ENCODE measurements around the gene HIRA. TPM values are rescaled to one million over a fixed set of nuclear protein-coding genes. Genes with fewer than 3 reads are reported as not detected.

The HIRA gene
- total and polyA plus RNA-seq, 2 experiments from 2014 or later: 9.4 to 58.3 TPM

DNA sequence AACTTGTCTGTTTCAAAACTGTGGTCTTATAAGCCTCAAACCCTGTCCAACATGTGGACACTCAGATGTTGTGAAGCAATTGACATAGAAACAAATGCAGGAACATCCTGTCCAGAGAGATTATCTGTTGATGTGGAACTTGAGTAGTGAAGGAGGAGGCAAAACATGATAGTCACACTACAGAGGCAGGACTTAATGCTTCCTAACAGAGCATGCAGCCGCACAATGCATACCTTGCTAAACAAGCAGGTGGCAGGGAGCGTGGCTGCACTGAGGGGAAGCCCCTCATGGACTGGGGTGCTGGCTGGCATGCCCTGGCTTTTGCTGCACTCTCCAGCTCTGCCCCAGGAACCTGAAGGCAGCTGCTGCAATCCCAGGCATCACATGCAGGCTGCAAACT lies 10.6 kb upstream of the HIRA start (continued):
- TF ChIP-seq EZH2phosphoT487 (IDR thresholded peaks at IDR 0.05; ENCODE audit: unreplicated experiment): no peak
- TF ChIP-seq, protein P1, sequence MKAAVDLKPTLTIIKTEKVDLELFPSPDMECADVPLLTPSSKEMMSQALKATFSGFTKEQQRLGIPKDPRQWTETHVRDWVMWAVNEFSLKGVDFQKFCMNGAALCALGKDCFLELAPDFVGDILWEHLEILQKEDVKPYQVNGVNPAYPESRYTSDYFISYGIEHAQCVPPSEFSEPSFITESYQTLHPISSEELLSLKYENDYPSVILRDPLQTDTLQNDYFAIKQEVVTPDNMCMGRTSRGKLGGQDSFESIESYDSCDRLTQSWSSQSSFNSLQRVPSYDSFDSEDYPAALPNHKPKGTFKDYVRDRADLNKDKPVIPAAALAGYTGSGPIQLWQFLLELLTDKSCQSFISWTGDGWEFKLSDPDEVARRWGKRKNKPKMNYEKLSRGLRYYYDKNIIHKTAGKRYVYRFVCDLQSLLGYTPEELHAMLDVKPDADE (IDR thresholded peaks at IDR 0.05): no peak

DNA sequence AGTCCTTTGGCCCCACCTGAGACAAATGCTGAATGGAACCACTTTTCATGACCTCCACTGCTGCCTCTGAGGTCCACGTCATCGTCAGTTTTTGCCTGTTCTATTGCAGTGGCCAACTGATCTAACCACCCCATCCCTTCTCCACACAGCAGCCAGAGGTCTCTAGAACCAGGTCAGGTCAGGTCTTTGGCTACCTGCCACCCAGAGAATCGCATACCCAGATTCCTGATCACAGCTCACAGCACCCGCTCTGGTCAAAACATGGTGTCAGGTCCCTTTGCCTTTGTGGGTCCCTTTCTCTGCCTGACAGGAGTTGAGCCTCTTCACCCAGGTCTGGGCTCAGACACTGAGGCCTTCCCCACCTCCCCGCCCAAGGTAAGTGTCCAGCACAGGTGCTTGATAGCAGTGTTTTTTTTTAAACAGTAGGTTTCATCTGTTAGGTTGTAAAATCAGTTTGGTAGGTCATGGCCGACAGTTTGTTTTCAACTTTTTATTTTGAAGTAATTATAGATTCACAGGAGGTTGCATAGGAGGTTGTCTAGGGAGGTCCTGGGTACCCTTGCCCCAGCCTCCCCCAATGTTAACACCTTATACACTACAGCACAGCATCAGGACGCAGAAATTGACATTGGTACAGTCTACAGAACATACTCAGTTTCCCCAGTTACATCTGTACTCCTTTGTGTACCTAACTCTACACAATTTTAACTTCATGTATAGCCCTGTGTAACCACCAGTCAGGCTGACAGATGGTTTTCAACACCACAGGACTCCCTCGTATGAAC lies 9.1 kb upstream of the HIRA start:
- Histone ChIP-seq H3K36me3 (ENCODE audit: insufficient read depth) (no peaks in the 10 kb centered on the region; the same call in 1 of the 2 replicates), H3K27ac (ENCODE audit: low read depth) (no peak overlapping the region), H3F3A (replicated peaks; ENCODE audit: low read depth) (no peaks in the 10 kb centered on the region), H3K79me2 (replicated peaks; ENCODE audit: insufficient read depth) (peaks cover 37% of the 10 kb centered on the region), H3K4me3 (no peak overlapping the region), H3K4me2 (no peak overlapping the region), H3K9me2 (ENCODE audit: insufficient read depth) (no peaks in the 10 kb centered on the region), H3K27me3 (ENCODE audit: insufficient read depth) (no peaks in the 10 kb centered on the region), H3K4me1 (ENCODE audit: insufficient read depth) (no peaks in the 10 kb centered on the region), H4K20me1 (replicated peaks; ENCODE audit: insufficient read depth) (peaks cover 51% of the 10 kb centered on the region), H2AFZ (no peak overlapping the region)
- no peaks in the 10 kb centered on the region; the same call in 2 of the 3 replicates for H3K4me1 Mint-ChIP-seq
- peaks cover 23% of the 10 kb centered on the region for H3K36me3 Mint-ChIP-seq (ENCODE audit: low read depth)
- DNase-seq (ENCODE audit: low spot score): no peak
- no peak overlapping the region for H3K27ac Mint-ChIP-seq
- no peak for ATAC-seq
- H3K9me3 Mint-ChIP-seq: no peaks in the 10 kb centered on the region
- peaks cover 9% of the 10 kb centered on the region for H3K27me3 Mint-ChIP-seq (ENCODE audit: insufficient read depth, low read depth, poor library complexity)
- no peak overlapping the region for H3K4me3 Mint-ChIP-seq
- TF ChIP-seq JUNB (IDR thresholded peaks at IDR 0.05; ENCODE audit: unreplicated experiment): no peak
- TF ChIP-seq, protein P2, sequence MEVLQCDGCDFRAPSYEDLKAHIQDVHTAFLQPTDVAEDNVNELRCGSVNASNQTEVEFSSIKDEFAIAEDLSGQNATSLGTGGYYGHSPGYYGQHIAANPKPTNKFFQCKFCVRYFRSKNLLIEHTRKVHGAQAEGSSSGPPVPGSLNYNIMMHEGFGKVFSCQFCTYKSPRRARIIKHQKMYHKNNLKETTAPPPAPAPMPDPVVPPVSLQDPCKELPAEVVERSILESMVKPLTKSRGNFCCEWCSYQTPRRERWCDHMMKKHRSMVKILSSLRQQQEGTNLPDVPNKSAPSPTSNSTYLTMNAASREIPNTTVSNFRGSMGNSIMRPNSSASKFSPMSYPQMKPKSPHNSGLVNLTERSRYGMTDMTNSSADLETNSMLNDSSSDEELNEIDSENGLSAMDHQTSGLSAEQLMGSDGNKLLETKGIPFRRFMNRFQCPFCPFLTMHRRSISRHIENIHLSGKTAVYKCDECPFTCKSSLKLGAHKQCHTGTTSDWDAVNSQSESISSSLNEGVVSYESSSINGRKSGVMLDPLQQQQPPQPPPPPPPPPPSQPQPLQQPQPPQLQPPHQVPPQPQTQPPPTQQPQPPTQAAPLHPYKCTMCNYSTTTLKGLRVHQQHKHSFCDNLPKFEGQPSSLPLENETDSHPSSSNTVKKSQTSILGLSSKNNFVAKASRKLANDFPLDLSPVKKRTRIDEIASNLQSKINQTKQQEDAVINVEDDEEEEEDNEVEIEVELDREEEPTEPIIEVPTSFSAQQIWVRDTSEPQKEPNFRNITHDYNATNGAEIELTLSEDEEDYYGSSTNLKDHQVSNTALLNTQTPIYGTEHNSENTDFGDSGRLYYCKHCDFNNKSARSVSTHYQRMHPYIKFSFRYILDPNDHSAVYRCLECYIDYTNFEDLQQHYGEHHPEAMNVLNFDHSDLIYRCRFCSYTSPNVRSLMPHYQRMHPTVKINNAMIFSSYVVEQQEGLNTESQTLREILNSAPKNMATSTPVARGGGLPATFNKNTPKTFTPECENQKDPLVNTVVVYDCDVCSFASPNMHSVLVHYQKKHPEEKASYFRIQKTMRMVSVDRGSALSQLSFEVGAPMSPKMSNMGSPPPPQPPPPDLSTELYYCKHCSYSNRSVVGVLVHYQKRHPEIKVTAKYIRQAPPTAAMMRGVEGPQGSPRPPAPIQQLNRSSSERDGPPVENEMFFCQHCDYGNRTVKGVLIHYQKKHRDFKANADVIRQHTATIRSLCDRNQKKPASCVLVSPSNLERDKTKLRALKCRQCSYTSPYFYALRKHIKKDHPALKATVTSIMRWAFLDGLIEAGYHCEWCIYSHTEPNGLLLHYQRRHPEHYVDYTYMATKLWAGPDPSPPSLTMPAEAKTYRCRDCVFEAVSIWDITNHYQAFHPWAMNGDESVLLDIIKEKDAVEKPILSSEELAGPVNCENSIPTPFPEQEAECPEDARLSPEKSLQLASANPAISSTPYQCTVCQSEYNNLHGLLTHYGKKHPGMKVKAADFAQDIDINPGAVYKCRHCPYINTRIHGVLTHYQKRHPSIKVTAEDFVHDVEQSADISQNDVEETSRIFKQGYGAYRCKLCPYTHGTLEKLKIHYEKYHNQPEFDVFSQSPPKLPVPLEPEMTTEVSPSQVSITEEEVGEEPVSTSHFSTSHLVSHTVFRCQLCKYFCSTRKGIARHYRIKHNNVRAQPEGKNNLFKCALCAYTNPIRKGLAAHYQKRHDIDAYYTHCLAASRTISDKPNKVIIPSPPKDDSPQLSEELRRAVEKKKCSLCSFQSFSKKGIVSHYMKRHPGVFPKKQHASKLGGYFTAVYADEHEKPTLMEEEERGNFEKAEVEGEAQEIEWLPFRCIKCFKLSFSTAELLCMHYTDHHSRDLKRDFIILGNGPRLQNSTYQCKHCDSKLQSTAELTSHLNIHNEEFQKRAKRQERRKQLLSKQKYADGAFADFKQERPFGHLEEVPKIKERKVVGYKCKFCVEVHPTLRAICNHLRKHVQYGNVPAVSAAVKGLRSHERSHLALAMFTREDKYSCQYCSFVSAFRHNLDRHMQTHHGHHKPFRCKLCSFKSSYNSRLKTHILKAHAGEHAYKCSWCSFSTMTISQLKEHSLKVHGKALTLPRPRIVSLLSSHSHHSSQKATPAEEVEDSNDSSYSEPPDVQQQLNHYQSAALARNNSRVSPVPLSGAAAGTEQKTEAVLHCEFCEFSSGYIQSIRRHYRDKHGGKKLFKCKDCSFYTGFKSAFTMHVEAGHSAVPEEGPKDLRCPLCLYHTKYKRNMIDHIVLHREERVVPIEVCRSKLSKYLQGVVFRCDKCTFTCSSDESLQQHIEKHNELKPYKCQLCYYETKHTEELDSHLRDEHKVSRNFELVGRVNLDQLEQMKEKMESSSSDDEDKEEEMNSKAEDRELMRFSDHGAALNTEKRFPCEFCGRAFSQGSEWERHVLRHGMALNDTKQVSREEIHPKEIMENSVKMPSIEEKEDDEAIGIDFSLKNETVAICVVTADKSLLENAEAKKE (CRISPR knock-in tag; IDR thresholded peaks at IDR 0.05): no peak
- TF ChIP-seq STAT1 (IDR thresholded peaks at IDR 0.05; ENCODE audit: unreplicated experiment): no peak
- TF ChIP-seq EZH2 (IDR thresholded peaks at IDR 0.05; ENCODE audit: low read depth, unreplicated experiment): no peak
- TF ChIP-seq ZNF114 (CRISPR knock-in tag; IDR thresholded peaks at IDR 0.05): no peak
- no peak for TF ChIP-seq CREB1 (CRISPR knock-in tag; IDR thresholded peaks at IDR 0.05; ENCODE audit: low read depth)
- TF ChIP-seq, protein P3, sequence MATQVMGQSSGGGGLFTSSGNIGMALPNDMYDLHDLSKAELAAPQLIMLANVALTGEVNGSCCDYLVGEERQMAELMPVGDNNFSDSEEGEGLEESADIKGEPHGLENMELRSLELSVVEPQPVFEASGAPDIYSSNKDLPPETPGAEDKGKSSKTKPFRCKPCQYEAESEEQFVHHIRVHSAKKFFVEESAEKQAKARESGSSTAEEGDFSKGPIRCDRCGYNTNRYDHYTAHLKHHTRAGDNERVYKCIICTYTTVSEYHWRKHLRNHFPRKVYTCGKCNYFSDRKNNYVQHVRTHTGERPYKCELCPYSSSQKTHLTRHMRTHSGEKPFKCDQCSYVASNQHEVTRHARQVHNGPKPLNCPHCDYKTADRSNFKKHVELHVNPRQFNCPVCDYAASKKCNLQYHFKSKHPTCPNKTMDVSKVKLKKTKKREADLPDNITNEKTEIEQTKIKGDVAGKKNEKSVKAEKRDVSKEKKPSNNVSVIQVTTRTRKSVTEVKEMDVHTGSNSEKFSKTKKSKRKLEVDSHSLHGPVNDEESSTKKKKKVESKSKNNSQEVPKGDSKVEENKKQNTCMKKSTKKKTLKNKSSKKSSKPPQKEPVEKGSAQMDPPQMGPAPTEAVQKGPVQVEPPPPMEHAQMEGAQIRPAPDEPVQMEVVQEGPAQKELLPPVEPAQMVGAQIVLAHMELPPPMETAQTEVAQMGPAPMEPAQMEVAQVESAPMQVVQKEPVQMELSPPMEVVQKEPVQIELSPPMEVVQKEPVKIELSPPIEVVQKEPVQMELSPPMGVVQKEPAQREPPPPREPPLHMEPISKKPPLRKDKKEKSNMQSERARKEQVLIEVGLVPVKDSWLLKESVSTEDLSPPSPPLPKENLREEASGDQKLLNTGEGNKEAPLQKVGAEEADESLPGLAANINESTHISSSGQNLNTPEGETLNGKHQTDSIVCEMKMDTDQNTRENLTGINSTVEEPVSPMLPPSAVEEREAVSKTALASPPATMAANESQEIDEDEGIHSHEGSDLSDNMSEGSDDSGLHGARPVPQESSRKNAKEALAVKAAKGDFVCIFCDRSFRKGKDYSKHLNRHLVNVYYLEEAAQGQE (IDR thresholded peaks at IDR 0.05; ENCODE audit: unreplicated experiment): no peak
- no peak for TF ChIP-seq ZNF331 (CRISPR knock-in tag; IDR thresholded peaks at IDR 0.05; ENCODE audit: low read depth)
- no peak for TF ChIP-seq EZH2phosphoT487 (IDR thresholded peaks at IDR 0.05; ENCODE audit: unreplicated experiment)
- TF ChIP-seq NANOG (IDR thresholded peaks at IDR 0.05; ENCODE audit: borderline replicate concordance): no peak
- TF ChIP-seq POLR2AphosphoS5 (IDR thresholded peaks at IDR 0.05; ENCODE audit: low read depth): no peak
- TF ChIP-seq, protein P1 (IDR thresholded peaks at IDR 0.05): no peak
